Stimulated activated CD8-positive, alpha-beta memory T cell treated with anti-CD3 and anti-CD28 coated beads, Interleukin-15, amount 100 ng/mL, for 4 hours (primary cell): Measurements from ENCODE around the gene CTRB2.

Source experiments
- DNase-seq, 2 donors: peaks; one replicate each; pipeline ENCODE4 v3.0.0-alpha.2; 2020; ENCODE audit warnings: low read depth in 2 of 2

CTRB2 gene

DNA sequence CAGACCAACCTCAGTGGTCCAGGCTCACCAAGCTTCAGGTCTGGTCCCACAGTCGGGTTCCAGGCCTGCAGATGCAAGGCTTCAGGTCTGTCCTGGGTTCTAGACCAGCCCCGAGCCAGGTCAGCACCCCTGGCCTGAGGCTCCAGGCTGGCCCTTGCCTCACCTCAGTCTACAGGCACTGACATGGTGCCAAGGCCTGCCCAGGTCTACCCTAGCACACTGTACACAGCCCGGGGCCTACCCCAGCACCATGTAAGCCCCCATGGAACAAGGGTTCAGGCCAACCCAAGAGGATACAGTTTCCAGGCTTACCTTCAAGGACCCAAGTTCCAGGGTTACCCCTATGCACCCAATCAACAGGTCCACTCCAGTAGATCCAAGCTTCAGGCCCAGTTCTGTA, 31.9 kb downstream of the CTRB2 start:
- no peak for DNase-seq

DNA sequence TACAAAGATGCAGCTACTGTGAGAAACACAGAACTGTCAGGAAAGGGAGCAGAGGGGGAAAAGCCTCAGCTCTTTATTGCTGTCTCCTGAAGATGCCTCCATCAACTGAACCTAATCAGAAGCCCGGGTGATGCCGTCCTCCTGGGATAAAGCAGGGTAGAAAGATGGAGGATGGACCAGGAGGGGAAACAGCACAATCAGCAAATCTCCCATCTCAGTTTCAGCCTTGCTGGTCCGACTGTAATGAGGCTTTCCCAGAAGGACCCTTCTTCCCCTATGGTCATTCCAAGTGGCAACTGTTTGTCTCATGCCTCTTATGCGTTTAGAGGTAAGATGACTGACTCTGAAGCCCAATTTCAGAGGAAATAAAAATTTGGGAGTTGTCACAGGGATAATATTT, 34.4 kb downstream of the CTRB2 start:
- no peak for DNase-seq

GRCh38 chr16:75169899-75170405, 37.0 kb downstream of the CTRB2 start:
- DNase-seq, result no peak

DNA sequence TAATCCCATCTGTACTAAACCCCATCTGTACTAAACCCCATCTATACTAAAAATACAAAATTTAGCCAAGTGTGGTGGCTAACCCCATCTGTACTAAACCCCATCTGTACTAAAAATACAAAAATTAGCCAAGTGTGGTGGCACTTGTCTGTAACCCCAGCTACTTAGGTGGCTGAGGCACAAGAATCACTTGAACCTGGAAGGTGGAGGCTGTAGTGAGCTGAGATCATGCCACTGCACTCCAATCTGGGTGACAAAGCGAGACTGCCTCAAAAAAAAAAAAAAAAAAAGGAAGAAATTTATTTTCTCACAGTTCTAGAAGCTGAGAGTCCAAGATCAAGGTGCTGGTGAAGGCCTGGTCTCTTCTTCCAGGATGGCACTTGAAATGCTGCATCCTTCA, 46.6 kb downstream of the CTRB2 start:
- no peak for DNase-seq
